Chondrocyte (in vitro differentiated cells): Measurements from ENCODE around the gene ZNF215. TPM values are rescaled to one million over a fixed set of nuclear protein-coding genes. Genes with fewer than 3 reads are reported as not detected.
A peak's percentile ranks its signal among the peaks of the same experiment; 100 is the strongest.
"Not testable (repeated sequence)": the region's sequence is repeated elsewhere in the genome, so short reads cannot be mapped to it uniquely, and the experiment has no call there.

Experiments
- DNase-seq: peaks from one replicate; pipeline ENCODE4 v3.0.0; 2021; ENCODE audit warnings: mixed read lengths, low spot score
- H3K27ac Mint-ChIP-seq: one replicate; pipeline ENCODE4 v1.8.0; 2021; ENCODE audit warnings: mild to moderate bottlenecking, moderate library complexity, mixed read lengths; ENCODE audit not compliant: unreplicated experiment
- H3K27me3 Mint-ChIP-seq: 2 replicates; pipeline ENCODE4 v1.8.0; 2021; ENCODE audit warnings: low read depth, mixed read lengths
- H3K36me3 Mint-ChIP-seq: 2 replicates; pipeline ENCODE4 v1.8.0; 2021; ENCODE audit warnings: low read depth, mixed read lengths
- H3K4me1 Mint-ChIP-seq: 2 replicates; pipeline ENCODE4 v1.8.0; 2021; ENCODE audit warnings: low read depth, mild to moderate bottlenecking, mixed read lengths
- H3K4me3 Mint-ChIP-seq: one replicate; pipeline ENCODE4 v1.8.0; 2021; ENCODE audit warnings: mild to moderate bottlenecking, moderate library complexity, mixed read lengths; ENCODE audit not compliant: unreplicated experiment
- H3K9me3 Mint-ChIP-seq: 2 replicates; pipeline ENCODE4 v1.8.0; 2021; ENCODE audit warnings: low read depth, mixed read lengths
- CTCF ChIP-seq: fragments of 200-600 bp; sonication (generic); IDR thresholded peaks from 2 replicates; pipeline ENCODE4 v1.5.0; 2021; ENCODE audit warnings: antibody characterized with exemption, mild to moderate bottlenecking, moderate library complexity
- total RNA-seq: library from RNA; stranded (reverse); gene quantifications from 3 replicates; pipeline ENCODE4 v1.2.1, GENCODE V29; 2021

The ZNF215 gene
- total RNA-seq, 1 donor from 2014 or later, result 2.4 TPM

- Mint-ChIP-seq H3K9me3 (no peaks in the 10 kb centered on the region), H3K4me3 (no peak overlapping the region), H3K4me1 (no peaks in the 10 kb centered on the region), H3K27ac (no peak overlapping the region), H3K36me3 (no peaks in the 10 kb centered on the region), H3K27me3 (no peaks in the 10 kb centered on the region)
- no peak for DNase-seq
- peak; percentile 32 for TF ChIP-seq CTCF
These were observed 25.8 kb upstream of the ZNF215 start for GRCh38 chr11:6900327-6900999.

GRCh38 chr11:6904804-6905203, 21.4 kb upstream of the ZNF215 start:
- H3K4me1 Mint-ChIP-seq, H3K4me3 Mint-ChIP-seq, H3K9me3 Mint-ChIP-seq, DNase-seq, H3K27me3 Mint-ChIP-seq, H3K27ac Mint-ChIP-seq, H3K36me3 Mint-ChIP-seq: not testable (repeated sequence)

GRCh38 chr11:6911378-6911777, 14.8 kb upstream of the ZNF215 start:
- Mint-ChIP-seq H3K27me3 (no peaks in the 10 kb centered on the region), H3K4me3 (no peak overlapping the region), H3K27ac (no peak overlapping the region), H3K4me1 (no peaks in the 10 kb centered on the region), H3K9me3 (no peaks in the 10 kb centered on the region), H3K36me3 (no peaks in the 10 kb centered on the region)
- no peak for DNase-seq
- TF ChIP-seq CTCF, result no peak

- DNase-seq, result no peak
- Mint-ChIP-seq H3K36me3 (no peaks in the 10 kb centered on the region), H3K4me1 (no peaks in the 10 kb centered on the region), H3K27me3 (no peaks in the 10 kb centered on the region), H3K4me3 (no peak overlapping the region), H3K27ac (no peak overlapping the region), H3K9me3 (no peaks in the 10 kb centered on the region)
- TF ChIP-seq CTCF, result no peak
These were observed 14.3 kb upstream of the ZNF215 start for GRCh38 chr11:6911948-6912347.

GRCh38 chr11:6919698-6920097, 6.5 kb upstream of the ZNF215 start:
- Mint-ChIP-seq H3K36me3 (no peaks in the 10 kb centered on the region), H3K27me3 (no peaks in the 10 kb centered on the region), H3K4me3 (no peak overlapping the region), H3K9me3 (peaks cover 6% of the 10 kb centered on the region), H3K4me1 (no peaks in the 10 kb centered on the region), H3K27ac (no peak overlapping the region)
- no peak for TF ChIP-seq CTCF
- DNase-seq, result no peak

GRCh38 chr11:6920702-6921101, 5.5 kb upstream of the ZNF215 start, which contains the start of gene OR2D3:
TSS of gene OR2D3 (plus strand) at chr11:6921002. CDS start at chr11:6921002, 0 bp downstream.
- Mint-ChIP-seq H3K4me3 (no peak within 1 kb of the TSS), H3K27me3 (no peaks in the 10 kb centered on the region), H3K4me1 (peaks cover 3% of the 10 kb centered on the region), H3K9me3 (peaks cover 6% of the 10 kb centered on the region), H3K36me3 (no peaks in the 10 kb centered on the region), H3K27ac (no peak within 1 kb of the TSS)
- DNase-seq, result no peak
- TF ChIP-seq CTCF, result no peak
